HS-5 (cell line): ENCODE measurements around the gene TMEM218.
"Not testable (repeated sequence)": the region's sequence is repeated elsewhere in the genome, so short reads cannot be mapped to it uniquely, and the experiment has no call there.

Experiments
- DNase-seq: peaks from one replicate; pipeline ENCODE4 v3.0.0-alpha.2; 2012; ENCODE audit warnings: low read depth

Gene TMEM218

GRCh38 chr11:125090151-125090550, 21.3 kb downstream of the TMEM218 start:
- not testable (repeated sequence) for DNase-seq

- DNase-seq: not testable (repeated sequence)
Observed at GRCh38 chr11:125089481-125089880, 21.9 kb downstream of the TMEM218 start.

GRCh38 chr11:125088576-125089455, 22.6 kb downstream of the TMEM218 start:
- no peak for DNase-seq

- no peak for DNase-seq
Observed at GRCh38 chr11:125088123-125088522, 23.3 kb downstream of the TMEM218 start.

- no peak for DNase-seq
Observed at GRCh38 chr11:125086633-125087296, 24.7 kb downstream of the TMEM218 start.

- no peak for DNase-seq
Observed at GRCh38 chr11:125085301-125086081, 25.9 kb downstream of the TMEM218 start.

GRCh38 chr11:125084761-125085231, 26.6 kb downstream of the TMEM218 start:
- DNase-seq: no peak

GRCh38 chr11:125084057-125084416, 27.4 kb downstream of the TMEM218 start:
- DNase-seq: no peak

- DNase-seq: no peak
Observed at GRCh38 chr11:125083312-125084056, 27.9 kb downstream of the TMEM218 start.

- peak; percentile 84 for DNase-seq
Observed at GRCh38 chr11:125082611-125083311, 28.7 kb downstream of the TMEM218 start.

GRCh38 chr11:125082040-125082439, 29.4 kb downstream of the TMEM218 start:
- DNase-seq: no peak

GRCh38 chr11:125081098-125081798, 30.2 kb downstream of the TMEM218 start:
- no peak for DNase-seq

GRCh38 chr11:125080531-125080911, 30.9 kb downstream of the TMEM218 start:
- DNase-seq: no peak

- no peak for DNase-seq
Observed at GRCh38 chr11:125079878-125080530, 31.4 kb downstream of the TMEM218 start.

- no peak for DNase-seq
Observed at GRCh38 chr11:125079151-125079877, 32.1 kb downstream of the TMEM218 start.

GRCh38 chr11:125078516-125079140, 32.8 kb downstream of the TMEM218 start:
- no peak for DNase-seq

- DNase-seq: no peak
Observed at GRCh38 chr11:125078016-125078415, 33.4 kb downstream of the TMEM218 start.

GRCh38 chr11:125076378-125076945, 35.0 kb downstream of the TMEM218 start:
- no peak for DNase-seq
